Brain microvascular endothelial cell (primary cell): ENCODE results near the gene PYGO2.
A peak's percentile ranks its signal among the peaks of the same experiment; 100 is the strongest.
"Not testable (repeated sequence)": the region's sequence is repeated elsewhere in the genome, so short reads cannot be mapped to it uniquely, and the experiment has no call there.

Experiments used
- DNase-seq: peaks from one replicate; pipeline ENCODE4 v3.0.0-alpha.2; 2020
- H3K27ac ChIP-seq: fragments of 250-450 bp; sonication (Bioruptor Pico); 2 replicates; pipeline ENCODE4 v1.5.1; 2020; ENCODE audit warnings: mild to moderate bottlenecking, moderate library complexity
- H3K27me3 ChIP-seq: fragments of 250-450 bp; sonication (Bioruptor Pico); replicated peaks from 2 replicates; pipeline ENCODE4 v1.5.1; 2020; ENCODE audit warnings: mild to moderate bottlenecking
- H3K36me3 ChIP-seq: fragments of 250-450 bp; sonication (Bioruptor Pico); replicated peaks from 2 replicates; pipeline ENCODE4 v1.5.1; 2020; ENCODE audit warnings: mild to moderate bottlenecking
- H3K4me3 ChIP-seq: 2 replicates; pipeline ENCODE4 v1.5.1; 2011; ENCODE audit warnings: low read depth, mild to moderate bottlenecking, control low read depth, low read length, moderate library complexity
- CTCF ChIP-seq: IDR thresholded peaks from 2 replicates; pipeline ENCODE4 v1.5.1; 2011; ENCODE audit warnings: low read depth, mild to moderate bottlenecking, moderate library complexity, low read length, control low read depth, inconsistent platforms; ENCODE audit errors: missing control alignments
- in situ Hi-C: cut with HindIII; loops from 2 replicates; pipeline ENCODE4 v1.10.0; 2017; ENCODE audit warnings: low sequenced_read_pairs, low pct_ligation_motif_present

Gene PYGO2

GRCh38 chr1:154996966-154997701, 35.6 kb upstream of the PYGO2 start:
- no peak overlapping the region for H3K4me3 ChIP-seq
- no peak overlapping the region for H3K27ac ChIP-seq
- no peak for TF ChIP-seq CTCF
- in situ Hi-C loops, result no loop called here
- DNase-seq, result no peak
- H3K36me3 ChIP-seq, result peaks cover 5% of the 10 kb centered on the region
- H3K27me3 ChIP-seq, result no peaks in the 10 kb centered on the region

GRCh38 chr1:154995301-154995983, 33.9 kb upstream of the PYGO2 start:
- H3K27ac ChIP-seq, in situ Hi-C loops, H3K36me3 ChIP-seq, H3K4me3 ChIP-seq, H3K27me3 ChIP-seq: not testable (repeated sequence)
- peak; percentile 64 for TF ChIP-seq CTCF
- DNase-seq, result peak; percentile 77

- H3K4me3 ChIP-seq, result no peak overlapping the region
- no peak for DNase-seq
- peaks cover 14% of the 10 kb centered on the region for H3K36me3 ChIP-seq
- no peak for TF ChIP-seq CTCF
- no peak overlapping the region for H3K27ac ChIP-seq
- in situ Hi-C loops, result no loop called here
- no peaks in the 10 kb centered on the region for H3K27me3 ChIP-seq
These were observed 33.0 kb upstream of the PYGO2 start for GRCh38 chr1:154994591-154994990.

GRCh38 chr1:154994269-154994587, 32.6 kb upstream of the PYGO2 start:
- no peak overlapping the region for H3K4me3 ChIP-seq
- in situ Hi-C loops, result no loop called here

GRCh38 chr1:154993572-154994268, 32.1 kb upstream of the PYGO2 start, which contains the start of gene LENEP:
LENEP (plus strand) TSS chr1:154993586; CDS start chr1:154993608, 22 bp downstream.
- Histone ChIP-seq H3K27ac (peak within 1 kb of the TSS; percentile 46), H3K4me3 (no peak within 1 kb of the TSS)
- in situ Hi-C loops, result no loop called here

More at GRCh38 chr1:154994269-154994587, 32.6 kb upstream of the PYGO2 start:
- DNase-seq, result no peak
- no peaks in the 10 kb centered on the region for H3K27me3 ChIP-seq
- TF ChIP-seq CTCF, result no peak
- no peak overlapping the region for H3K27ac ChIP-seq
- peaks cover 14% of the 10 kb centered on the region for H3K36me3 ChIP-seq

More at GRCh38 chr1:154993572-154994268, 32.1 kb upstream of the PYGO2 start, which contains the start of gene LENEP:
- Histone ChIP-seq H3K36me3 (peaks cover 17% of the 10 kb centered on the region), H3K27me3 (no peaks in the 10 kb centered on the region)
- TF ChIP-seq CTCF, result no peak
- DNase-seq, result no peak
